HG02943 (cell line): ENCODE results near the gene VLDLR.

ENCODE experiments used
- ATAC-seq: cut with Tn5 transposase; IDR thresholded peaks from one replicate; pipeline ENCODE4 v1.9.1; 2021; ENCODE audit warnings: mild to moderate bottlenecking, low read depth, moderate library complexity; ENCODE audit not compliant: unreplicated experiment

The VLDLR gene

DNA sequence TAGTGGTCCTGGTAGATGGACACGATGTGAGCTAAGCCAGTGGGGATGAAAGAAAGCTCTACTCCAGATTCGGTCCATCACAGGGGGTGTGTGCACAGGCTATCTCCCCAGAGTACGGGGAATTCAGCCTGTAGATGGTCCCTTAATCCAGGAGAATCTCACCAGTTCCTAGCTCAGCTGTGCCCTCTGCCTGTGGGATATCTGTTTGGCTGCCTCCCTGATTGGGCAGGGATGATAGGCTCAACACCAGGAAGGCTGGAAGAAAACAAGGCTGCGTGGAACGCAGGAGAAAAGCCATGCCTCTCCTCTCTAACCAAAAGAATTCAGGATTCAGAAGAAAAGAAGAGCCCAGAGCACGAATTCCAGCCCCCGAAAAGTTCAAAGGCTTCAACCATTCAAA, 40.9 kb downstream of the VLDLR start:
- ATAC-seq: no peak

DNA sequence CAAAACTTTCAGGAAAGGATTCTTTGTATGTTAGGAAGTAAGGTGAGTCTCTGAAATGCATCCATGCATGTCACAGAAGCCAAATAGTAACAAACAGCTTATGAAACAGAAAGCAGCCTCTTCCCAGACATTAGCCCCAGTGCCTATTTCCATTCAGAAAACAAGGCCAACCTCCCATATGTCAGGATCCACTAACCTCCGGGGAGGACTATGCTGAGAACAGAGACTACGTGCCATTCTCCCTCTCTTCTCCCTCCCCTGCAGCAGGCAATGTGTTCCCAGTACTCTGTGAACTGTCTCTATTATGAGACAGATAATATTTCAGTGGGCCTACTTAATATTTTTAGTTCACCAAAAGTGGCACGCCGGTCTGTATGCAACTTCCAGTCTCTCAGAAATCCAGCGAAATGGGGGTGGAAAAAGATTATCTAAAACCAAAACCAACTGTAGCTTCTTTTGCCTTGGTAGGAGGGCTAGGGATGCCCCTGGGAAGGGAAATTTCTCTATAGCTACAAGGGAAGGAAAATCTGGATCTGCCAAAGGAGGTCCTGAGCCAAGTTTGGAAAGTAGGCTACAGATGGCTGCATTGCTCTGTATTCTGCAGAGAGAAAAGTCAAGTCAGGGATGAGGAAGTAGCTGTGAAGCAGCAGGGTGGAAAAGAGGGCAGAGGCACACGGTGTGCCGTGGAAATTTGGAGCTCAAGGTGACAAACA, 42.0 kb downstream of the VLDLR start:
- ATAC-seq: no peak

DNA sequence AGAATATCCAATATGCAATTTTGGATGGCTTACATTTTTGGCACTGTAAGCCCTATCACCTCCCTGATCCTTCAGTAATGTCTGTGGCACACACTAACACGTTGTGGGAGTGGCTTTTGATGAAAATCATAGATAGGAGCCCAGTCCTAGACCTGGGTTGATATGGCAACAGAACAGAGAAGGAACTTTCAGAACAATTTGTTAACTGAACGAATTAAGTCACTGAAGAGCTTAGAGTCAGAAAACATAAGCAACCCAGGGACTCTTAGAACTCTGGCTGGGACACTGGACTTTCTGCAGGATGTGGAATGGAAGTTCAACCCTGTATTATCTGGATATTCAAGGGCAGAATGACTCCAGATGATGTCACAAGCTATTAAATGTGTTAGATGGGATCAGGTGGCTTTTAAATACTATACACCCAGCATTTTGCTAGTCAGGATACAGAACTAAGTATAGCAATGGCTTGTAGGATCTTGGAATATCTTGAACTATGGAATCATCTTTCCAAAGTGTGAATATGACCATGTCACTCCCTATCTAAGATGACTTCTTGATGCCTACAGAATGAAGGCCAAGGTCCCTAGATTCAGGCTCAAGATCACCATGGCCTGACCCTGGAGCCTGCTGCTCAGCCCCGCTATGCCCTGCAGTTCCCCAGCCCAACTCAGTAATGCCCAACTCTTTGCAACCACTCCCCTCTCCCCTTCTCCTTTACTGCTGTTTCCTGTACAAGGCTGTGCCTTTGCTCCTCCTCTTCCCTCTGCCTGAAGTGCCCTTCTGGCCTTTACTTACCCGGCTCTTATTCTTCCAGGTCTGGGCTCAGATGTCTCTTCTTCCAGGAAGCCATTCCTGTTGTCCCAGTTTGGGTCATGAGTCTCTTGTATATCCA, 42.8 kb downstream of the VLDLR start:
- ATAC-seq: no peak

DNA sequence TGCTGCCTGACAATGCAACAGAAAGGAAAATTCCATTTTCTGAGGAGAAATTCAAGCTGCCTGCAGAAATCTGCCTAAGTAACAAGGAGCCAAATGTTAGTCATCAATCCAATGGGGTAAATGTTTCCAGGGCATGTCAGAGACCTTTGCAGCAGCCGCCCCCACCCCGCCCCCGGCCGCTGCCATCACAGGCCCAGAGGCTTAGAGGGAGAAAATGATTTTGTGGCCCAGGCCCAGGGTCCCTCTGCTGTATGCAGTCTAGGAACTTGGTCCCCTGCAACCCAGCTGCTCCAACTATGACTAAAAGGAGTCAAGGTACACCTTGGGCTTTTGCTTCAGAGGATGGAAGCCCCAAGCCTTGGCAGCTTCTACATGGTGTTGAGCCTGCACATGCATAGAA, 45.0 kb downstream of the VLDLR start:
- ATAC-seq: no peak

DNA sequence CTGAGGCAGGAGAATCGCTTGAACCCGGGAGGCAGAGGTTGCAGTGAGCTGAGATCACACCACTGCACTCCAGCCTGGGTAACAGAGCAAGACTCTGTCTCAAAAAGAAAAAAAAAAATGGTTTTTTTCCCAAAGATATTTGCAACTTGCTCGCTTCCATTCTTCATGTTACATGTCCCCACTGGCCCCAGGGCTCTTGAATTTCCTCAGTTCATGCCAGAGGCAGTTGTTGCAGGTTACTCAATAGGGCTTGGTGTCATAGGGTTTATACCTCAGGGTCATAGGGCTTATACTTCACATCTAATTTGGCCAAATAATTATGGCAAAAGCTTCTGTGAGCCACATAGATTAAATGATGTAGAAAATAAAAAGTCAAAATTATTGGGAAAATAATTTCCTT, 51.6 kb downstream of the VLDLR start:
- ATAC-seq: no peak

DNA sequence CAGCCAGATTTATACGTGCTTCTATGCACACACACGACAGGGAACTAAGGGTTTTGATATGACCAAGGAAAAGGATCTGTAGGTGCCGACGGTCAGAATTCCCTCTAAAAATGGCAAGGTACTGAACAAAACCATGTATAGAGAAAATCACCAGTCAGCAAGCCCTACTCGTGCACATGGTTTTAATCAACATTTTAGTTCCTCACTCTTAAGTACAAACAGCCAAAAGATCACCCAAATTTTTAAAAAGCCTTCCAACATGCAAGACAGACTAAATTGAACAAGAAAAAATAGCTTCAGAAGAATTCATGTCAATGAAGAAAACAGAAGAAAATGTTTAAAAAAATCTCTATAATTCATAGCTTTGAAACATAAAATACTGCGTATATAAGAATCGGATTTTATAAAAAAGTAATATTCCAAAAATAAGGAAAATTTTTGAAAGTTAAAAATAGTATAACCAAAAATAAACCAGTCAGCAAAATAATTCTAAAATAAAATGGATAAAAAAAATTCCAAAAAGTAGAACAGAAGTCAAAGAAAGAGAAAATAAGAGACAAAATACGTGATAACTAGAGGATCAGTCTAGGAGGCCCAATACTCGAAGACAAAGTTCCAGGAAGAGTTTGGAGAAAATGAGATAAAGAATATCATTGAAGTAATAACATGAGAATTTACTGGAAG, 52.7 kb downstream of the VLDLR start:
- no peak for ATAC-seq

DNA sequence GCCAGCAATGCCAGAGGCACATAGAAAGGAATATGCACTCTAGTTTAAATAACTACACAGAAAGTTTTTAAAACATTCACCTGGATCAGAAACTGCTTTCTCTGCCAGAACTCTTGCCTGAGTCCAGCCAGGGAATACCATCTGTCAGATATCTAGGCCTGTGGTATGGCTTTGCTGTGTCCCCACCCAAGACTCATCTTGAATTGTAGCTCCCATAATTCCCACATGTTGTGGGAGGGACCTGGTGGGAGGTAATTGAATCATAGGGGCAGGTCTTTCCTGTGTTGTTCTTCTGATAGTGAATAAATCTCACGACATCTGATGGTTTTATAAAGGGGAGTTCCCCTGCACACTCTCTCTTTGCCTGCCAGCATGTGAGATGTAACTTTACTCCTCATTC, 54.2 kb downstream of the VLDLR start:
- ATAC-seq: no peak

DNA sequence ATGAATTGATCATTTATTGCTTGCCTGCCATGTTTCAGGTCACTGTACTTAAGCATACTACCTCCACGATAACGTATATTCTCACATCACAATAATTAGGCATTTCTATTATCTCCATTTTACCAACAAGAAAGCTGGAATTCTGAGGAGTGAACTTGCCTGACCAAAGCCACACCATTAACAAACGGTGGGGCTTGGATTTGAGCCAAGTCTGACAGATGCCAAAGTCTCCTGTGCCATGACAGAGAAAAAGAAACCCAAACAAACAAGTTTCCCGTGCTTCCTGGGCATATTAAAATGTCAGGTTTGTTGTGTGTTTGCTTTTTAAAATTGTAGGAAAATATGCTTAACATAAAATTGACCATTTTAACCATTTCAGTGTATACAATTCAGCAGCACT, 54.9 kb downstream of the VLDLR start:
- ATAC-seq: no peak

DNA sequence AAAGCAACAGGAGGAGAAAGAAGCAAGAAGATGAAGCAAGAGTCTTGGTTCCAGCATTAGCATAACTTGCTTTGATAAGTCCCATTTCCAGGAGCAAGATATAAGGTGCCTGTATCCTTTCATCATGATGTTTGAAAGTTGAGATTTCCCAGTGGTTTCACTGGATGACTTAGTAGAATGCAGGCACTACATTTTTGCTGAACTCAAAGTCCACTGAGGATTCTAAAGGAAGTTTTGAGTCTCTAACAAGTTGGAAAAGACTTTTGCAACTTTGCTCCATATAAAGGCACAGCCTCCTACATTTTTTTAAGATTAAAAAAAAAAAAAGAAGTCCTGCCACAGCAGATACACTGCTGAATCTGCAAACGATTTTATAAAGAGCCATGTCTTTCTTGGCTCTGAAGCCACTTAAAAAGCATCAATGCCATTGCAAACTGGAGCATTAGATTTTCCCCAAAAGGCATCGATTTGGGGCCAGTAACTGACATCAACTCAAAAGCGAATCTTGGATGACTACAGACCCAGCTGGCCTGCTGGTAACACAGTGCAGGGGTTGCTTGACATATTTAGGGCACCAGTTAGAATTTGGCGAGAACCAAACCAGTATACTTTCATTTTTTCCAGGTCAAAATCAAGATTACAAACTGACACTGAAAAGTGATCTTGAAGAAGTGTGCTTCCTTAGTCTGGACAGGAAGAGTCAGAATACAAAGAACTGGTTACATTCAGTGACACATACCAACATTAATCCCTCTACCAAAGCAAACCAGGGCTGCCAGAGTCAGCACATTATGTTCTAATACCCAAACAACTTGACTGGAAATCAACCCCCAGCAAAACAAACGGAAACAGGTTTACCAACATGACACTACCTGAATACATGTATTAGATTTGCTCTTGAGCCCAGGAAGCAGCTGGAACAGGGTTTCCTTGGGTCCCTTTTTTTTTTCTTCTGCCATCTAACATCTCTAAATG, 56.6 kb downstream of the VLDLR start:
- no peak for ATAC-seq

DNA sequence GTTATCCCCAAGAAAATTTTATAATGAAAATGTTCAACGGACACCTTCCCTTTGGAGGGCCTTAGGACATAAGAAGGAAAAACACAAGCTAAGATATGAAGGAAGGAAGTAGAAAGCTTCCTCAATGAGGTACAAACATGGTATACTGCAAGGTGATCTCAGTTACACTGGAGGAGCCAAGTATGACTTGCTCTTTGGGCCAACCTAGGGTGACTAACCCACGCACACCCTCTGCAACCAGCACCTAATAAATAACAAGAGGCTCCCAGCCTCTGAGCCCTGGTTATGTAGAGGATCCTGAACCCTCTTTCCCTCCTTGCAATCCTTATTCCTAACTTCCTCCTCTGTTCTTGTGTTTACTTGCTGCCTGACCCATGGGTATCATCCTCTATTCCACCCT, 57.4 kb downstream of the VLDLR start:
- no peak for ATAC-seq

DNA sequence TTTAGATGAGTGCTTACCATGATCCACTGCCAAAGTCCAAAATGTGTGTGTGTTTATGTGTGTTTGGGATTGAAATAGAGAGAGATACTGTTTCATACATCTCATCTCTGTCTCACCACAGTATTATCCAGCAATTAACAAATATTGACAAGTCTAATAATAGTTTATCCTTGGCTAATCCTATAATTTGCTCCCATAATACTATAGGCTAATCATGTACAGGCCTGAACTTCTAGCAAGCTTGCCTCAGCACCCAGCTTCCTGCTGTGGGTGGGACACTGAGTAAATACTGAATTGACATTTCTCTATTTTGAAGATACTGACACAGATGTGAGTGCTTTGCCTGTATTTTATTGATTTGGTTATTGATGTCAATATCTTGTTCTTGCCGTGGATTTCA, 60.4 kb downstream of the VLDLR start:
- ATAC-seq: no peak

DNA sequence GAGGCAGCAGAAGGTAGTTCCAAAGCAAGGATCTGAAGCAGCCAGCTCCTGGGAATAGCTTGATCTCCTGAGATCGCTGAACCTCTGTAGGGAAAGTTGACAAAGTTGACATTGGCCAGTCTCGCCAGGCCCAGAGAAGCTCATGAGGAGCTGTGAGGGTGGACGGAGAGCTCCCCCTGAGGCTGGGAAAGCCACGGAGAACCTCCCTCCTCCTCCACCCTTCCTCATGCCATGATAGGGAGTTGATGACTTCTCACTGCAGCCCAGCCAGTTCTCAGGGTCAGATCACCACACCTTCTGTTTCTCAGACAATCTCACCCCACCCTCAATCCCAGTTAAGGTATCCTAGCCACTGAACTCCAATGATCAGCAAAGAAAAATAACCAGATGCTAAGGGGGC, 65.3 kb downstream of the VLDLR start:
- ATAC-seq: no peak

DNA sequence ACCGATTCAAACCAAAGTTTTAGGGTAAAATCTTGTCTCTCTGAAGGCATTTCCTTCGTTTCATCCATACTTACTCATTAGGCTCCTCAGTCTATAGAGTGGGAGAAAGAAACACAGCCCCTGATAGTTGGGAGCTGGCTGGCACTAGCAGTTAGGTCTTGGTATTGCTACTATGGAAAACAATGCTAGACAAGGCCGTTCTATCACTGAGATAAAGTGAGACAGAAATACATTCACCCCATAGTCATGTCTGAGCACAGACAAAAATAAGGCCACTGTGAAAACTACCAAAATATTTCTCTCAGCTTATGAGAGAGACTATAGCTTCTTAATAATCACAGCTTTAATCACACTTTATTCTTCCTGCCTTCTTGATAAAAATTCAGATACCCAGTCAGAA, 67.0 kb downstream of the VLDLR start:
- ATAC-seq: no peak

DNA sequence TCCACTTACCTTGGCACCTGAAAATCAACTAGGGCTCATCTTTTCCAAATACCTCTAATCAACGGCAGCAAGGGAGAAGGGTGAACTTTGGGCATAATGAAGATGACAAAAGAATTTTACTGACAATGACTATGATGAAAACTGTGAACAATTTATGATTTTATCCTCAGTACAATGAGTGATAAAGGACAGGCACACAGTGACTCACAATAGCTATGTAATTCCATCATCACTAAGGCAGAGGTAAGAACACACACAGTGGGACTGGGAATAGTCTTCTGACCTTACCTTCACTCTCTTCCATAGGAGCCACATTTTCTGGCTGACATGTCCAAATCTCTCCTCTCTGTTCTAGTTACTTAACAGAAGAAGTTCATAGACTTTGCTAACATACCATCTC, 69.6 kb downstream of the VLDLR start:
- no peak for ATAC-seq

DNA sequence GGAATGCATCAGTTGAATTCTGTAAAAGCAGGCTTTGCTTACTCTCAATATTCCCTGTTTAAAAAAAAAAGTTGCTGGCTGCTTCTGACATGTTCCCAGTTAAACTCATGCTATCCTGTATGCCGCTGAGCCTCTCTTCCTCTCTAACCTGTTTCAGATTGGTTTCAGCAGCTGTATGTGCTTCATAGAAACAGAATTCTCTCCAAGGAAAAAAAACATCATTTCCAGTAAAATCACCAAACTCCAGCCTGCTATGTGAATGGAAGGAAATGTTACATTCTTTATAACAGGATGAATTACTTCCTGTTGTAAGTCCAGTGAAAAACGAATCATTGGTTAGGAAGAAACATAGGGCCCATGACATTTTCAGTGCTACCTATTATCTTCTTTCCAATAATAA, 70.0 kb downstream of the VLDLR start:
- ATAC-seq: no peak

DNA sequence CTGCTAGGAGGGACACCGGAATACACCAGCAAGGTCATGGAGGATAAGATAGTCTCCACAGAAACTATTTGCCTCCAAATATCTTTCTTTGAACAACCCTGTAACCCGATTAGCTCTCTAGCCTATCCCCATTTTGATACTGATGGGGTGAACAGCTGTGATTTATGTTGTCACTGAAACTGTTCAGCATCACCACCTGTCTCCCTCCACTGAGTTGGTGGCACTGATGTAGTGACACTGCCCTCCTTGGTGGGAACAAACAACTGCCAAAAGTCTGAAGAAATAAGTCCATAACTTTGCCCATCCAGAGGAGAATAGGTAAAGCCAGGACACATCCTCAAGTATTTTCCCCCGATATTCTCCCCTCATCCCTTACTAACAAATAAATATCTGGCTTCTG, 71.5 kb downstream of the VLDLR start:
- no peak for ATAC-seq

DNA sequence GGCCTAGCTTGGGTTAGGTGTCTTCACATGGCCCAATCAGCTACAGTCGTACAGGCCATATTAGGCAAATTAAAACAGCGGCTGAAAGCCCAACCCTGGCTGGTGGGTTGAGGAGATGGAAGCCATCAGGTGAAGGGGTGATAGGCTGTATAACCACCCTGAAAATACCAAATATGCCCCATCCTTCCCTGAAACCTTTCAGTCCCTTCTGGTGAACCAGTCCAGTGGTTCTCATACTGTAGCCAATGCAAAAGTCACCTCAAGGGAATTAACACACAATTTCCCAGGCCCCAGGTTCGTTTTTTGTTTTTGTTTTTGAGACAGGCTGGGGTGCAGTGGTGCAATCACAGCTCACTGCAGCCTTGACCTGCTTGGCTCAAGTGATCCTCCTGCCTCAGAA, 75.9 kb downstream of the VLDLR start:
- ATAC-seq: peak; percentile 63

DNA sequence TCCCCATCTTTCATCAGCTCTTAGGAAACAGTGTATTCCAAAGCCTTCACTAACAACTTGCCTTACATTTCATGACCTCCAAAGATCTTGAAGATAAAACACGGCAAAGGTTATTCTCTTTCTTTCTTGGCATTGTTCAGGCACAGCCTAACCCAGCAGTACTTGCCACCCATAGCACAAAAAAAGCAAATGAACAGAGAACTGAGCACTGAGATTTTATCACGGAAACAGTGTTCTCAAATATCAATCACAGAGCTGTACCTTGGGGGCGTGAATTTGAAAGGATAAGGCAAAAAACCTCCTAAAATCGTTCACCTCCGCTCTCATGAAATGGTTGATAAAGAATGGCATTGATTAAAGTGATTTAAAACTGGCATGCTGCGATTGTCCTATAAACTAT, 78.8 kb downstream of the VLDLR start:
- no peak for ATAC-seq

DNA sequence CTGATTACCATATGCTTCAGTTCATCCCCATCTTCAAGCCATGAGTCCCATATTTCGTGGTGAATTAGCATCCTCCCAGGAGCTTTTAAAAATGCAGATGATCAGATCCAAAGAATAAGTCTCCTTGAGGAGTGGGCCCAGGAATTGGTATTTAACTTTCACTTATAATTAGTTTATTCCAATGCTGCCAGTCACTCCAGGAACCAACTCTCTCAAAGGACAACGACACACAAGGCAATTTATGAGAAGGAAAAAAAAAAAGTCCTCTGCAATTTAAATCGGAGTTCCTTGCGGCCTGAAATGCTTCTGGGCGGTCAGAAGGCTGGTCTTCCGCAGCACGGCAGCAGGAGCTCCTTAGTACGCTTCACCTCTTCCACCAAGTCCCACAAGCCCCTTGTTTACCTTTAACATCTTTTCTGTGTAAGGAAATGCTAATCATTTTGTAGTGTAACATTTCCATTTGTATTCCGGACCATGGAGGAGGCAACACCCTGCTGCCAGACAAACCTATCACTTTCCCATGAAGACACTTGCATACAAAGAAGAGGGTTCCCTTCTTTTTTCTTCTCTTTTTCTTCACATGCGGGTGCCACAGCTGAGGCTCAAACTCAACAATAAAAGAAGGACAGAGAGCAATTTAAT, 79.4 kb downstream of the VLDLR start:
- ATAC-seq: no peak

DNA sequence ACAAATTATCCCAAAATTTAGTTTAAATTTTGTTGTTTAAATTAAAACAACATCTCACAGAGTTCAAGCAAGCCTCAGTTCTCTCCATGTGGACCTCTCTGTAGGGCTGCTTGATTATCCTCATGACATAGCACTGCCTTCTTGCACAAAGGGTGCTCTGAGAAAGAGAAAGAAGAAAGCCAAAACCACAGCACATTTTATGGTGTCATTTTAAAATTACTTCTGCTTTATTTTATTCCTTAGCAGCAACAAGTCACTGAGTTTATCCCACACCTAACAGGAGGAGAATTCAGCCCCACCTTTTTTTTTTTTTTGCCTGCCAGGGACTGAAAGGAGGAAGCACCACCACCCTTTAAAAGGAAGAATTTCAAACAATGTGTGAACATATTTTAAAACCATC, 82.9 kb downstream of the VLDLR start:
- no peak for ATAC-seq
